ENCODE data around the gene CCDC27. TPM values are rescaled to one million over a fixed set of nuclear protein-coding genes. Genes with fewer than 3 reads are reported as not detected.
A peak's percentile ranks its signal among the peaks of the same experiment; 100 is the strongest.
"Not testable (repeated sequence)": the region's sequence is repeated elsewhere in the genome, so short reads cannot be mapped to it uniquely, and the experiment has no call there.

CCDC27 gene
- total and polyA plus RNA-seq, 3 experiments from 2014 or later = not detected

DNA sequence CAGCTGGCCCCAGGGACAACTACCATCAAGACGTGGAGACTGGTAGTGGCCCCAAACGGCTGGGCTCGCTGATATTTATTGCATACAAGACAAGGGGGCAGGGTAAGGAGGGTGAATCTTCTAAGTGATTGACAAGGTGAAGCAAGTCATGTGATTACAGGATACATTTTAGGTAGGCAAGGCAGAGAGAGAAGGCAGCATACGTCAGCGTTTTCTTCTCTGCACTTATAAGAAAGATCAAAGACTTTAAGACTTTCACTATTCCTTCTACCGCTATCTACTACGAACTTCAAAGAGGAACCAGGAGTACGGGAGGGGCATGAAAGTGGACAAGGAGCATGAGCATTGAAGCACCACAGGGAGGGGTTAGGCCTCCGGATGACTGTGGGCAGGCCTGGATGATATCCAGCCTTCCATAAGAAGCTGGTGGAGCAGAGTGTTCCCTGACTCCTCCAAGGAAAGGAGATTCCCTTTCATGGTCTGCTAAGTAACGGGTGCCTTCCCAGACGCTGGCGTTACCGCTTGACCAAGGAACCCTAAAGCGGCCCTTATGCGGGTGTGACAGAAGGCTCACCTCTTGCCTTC is 3.8 kb upstream of the CCDC27 start:
- not testable (repeated sequence) for H3K9me3 Mint-ChIP-seq
- H3K27ac Mint-ChIP-seq = peak overlapping the region in 1 of 8 donors; percentile 75
- CTCF ChIA-PET = interaction anchor here (1.2 kb wide), 1 partner anchor 258 kb away, joined by 4 read pairs; no protein-coding TSS in a partner anchor

GRCh38 chr1:3749512-3749911 is 2.7 kb upstream of the CCDC27 start:
- no peaks in the 10 kb centered on the region for H3K9me3 Mint-ChIP-seq

More for the DNA sequence above, 3.8 kb upstream of the CCDC27 start:
- Mint-ChIP-seq H3K4me3 (peak overlapping the region; percentile 28 to 90 (median 72)), H3K4me1 (peaks cover 19 to 36% (median 28%) of the 10 kb centered on the region in 3 donors)
- H3K9me3 ChIP-seq (ENCODE audit: low read length); H3K4me3 ChIP-seq (ENCODE audit: low read length); H3K36me3 ChIP-seq (ENCODE audit: insufficient read depth, low read length); POLR2A ChIA-PET; H3K36me3 Mint-ChIP-seq; DNase-seq; H3K27me3 Mint-ChIP-seq; H3K4me1 ChIP-seq (ENCODE audit: insufficient read depth, low read length); H3K27me3 ChIP-seq (ENCODE audit: insufficient read depth, low read length, poor library complexity, severe bottlenecking); H3K27ac ChIP-seq (ENCODE audit: low read depth, low read length): not testable (repeated sequence)

GRCh38 chr1:3750741-3751140 is 1.5 kb upstream of the CCDC27 start:
- no peaks in the 10 kb centered on the region for H3K9me3 Mint-ChIP-seq
- no peaks in the 10 kb centered on the region for H3K27me3 ChIP-seq (ENCODE audit: insufficient read depth, low read length, poor library complexity, severe bottlenecking)
- CTCF ChIA-PET = no interaction called here
- no peak overlapping the region for H3K27ac ChIP-seq (ENCODE audit: low read depth, low read length)
- H3K36me3 Mint-ChIP-seq = no peaks in the 10 kb centered on the region
- no peaks in the 10 kb centered on the region for H3K36me3 ChIP-seq (ENCODE audit: insufficient read depth, low read length)
- H3K4me1 Mint-ChIP-seq = peaks cover 14 to 22% (median 19%) of the 10 kb centered on the region in 3 donors
- DNase-seq = no peak
- H3K4me1 ChIP-seq (ENCODE audit: insufficient read depth, low read length) = peaks cover 9% of the 10 kb centered on the region
- H3K4me3 ChIP-seq (ENCODE audit: low read length) = no peak overlapping the region
- POLR2A ChIA-PET = no interaction called here
- peak overlapping the region in 1 of 7 donors; percentile 51 for H3K4me3 Mint-ChIP-seq
- peaks cover 0 to 9% of the 10 kb centered on the region in 2 donors for H3K27me3 Mint-ChIP-seq
- H3K27ac Mint-ChIP-seq = no peak overlapping the region
- H3K9me3 ChIP-seq (ENCODE audit: low read length) = no peaks in the 10 kb centered on the region

More at GRCh38 chr1:3749512-3749911, 2.7 kb upstream of the CCDC27 start:
- Mint-ChIP-seq H3K36me3 (no peaks in the 10 kb centered on the region), H3K27ac (no peak overlapping the region), H3K27me3 (peaks cover 0 to 6% of the 10 kb centered on the region in 2 donors), H3K4me1 (peaks cover 19 to 34% (median 27%) of the 10 kb centered on the region in 3 donors), H3K4me3 (no peak overlapping the region)
- no peak for DNase-seq
- Histone ChIP-seq H3K36me3 (ENCODE audit: insufficient read depth, low read length) (no peaks in the 10 kb centered on the region), H3K27me3 (ENCODE audit: insufficient read depth, low read length, poor library complexity, severe bottlenecking) (no peaks in the 10 kb centered on the region), H3K27ac (ENCODE audit: low read depth, low read length) (no peak overlapping the region), H3K4me3 (ENCODE audit: low read length) (no peak overlapping the region), H3K9me3 (ENCODE audit: low read length) (no peaks in the 10 kb centered on the region), H3K4me1 (ENCODE audit: insufficient read depth, low read length) (peaks cover 9% of the 10 kb centered on the region)
- CTCF ChIA-PET = interaction anchor here (1.2 kb wide), 1 partner anchor 259 kb away, joined by 4 read pairs; no protein-coding TSS in a partner anchor
- POLR2A ChIA-PET = no interaction called here

DNA sequence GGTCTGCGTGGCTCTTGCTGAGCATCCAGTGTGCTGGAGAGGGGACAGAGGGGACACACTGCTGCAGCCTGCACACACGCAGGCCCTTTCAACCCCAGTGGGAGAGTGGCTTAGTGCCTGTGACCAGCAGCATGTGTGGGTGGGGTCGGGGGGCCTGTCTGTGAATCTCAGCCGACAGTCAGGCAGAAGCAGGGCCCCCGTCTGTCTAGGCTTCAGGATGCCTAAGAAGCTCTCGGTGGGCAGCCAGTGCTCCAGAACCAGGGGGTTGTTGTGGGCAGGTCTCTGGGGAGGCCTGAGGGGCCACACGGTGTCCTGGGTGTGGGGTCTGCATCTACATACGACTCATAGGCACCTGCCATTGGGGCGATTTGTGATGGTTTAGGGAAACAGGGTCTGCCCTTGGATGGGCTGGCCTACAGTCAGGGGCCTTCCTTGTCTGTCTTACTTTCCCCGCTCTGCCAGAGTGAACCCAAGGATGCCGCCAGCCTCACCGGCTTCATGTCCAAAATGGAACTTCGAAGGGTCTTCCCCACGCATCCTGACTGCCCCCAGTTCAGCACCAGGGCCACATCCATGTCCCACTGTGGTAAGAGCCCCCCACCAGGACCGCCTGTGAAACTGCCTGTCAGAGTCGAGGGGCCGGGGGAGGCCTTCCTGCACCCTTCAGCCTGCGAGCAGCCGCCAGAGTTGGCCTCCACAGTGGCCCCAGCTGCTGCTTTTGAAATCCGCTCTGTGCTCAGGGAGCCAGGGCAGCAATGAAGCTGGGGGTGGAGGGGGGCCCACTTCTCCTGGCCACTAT is 1.6 kb downstream of the CCDC27 start:
- Histone ChIP-seq H3K9me3 (ENCODE audit: low read length) (no peaks in the 10 kb centered on the region), H3K4me1 (ENCODE audit: insufficient read depth, low read length) (no peaks in the 10 kb centered on the region), H3K4me3 (ENCODE audit: low read length) (no peak overlapping the region), H3K27ac (ENCODE audit: low read depth, low read length) (no peak overlapping the region), H3K27me3 (ENCODE audit: insufficient read depth, low read length, poor library complexity, severe bottlenecking) (no peaks in the 10 kb centered on the region), H3K36me3 (ENCODE audit: insufficient read depth, low read length) (no peaks in the 10 kb centered on the region)
- Mint-ChIP-seq H3K36me3 (no peaks in the 10 kb centered on the region), H3K27me3 (peaks cover 9 to 12% of the 10 kb centered on the region in 2 donors), H3K27ac (no peak overlapping the region), H3K4me1 (peaks cover 0 to 1% (median 0%) of the 10 kb centered on the region in 3 donors), H3K4me3 (no peak overlapping the region), H3K9me3 (no peaks in the 10 kb centered on the region)
- DNase-seq = peak in 1 of 5 donors; percentile 40
- CTCF ChIA-PET = no interaction called here
- POLR2A ChIA-PET = no interaction called here

DNA sequence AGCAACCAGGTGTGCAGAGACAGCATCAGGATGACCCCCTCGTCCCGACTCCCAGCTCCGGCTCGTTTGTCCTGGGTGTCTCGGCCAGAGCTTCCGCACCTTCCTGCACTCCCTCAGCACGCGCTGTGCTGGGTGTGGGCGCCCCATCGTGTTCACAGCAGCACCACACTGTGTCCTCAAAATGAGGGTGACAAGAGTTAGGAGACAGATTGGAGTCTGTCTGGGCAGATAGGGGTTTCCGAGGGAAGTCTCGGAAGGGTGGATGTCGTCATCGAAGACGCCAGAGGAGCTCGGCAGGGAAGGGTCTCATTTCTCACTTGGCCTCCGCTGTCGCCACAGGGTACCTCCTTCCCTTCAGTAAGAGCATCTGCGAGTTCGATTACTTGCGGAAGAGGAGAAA is 4.1 kb downstream of the CCDC27 start:
- no peaks in the 10 kb centered on the region for H3K27me3 ChIP-seq (ENCODE audit: insufficient read depth, low read length, poor library complexity, severe bottlenecking)
- DNase-seq = peak in 1 of 5 donors; percentile 19

GRCh38 chr1:3759164-3759563 is 6.9 kb downstream of the CCDC27 start:
- H3K27ac Mint-ChIP-seq = no peak overlapping the region
- no peak overlapping the region for H3K4me3 ChIP-seq (ENCODE audit: low read length)
- no peaks in the 10 kb centered on the region for H3K36me3 ChIP-seq (ENCODE audit: insufficient read depth, low read length)
- H3K36me3 Mint-ChIP-seq = no peaks in the 10 kb centered on the region
- ChIA-PET POLR2A (interaction anchor here (0.7 kb wide), 1 partner anchor 221 kb away, joined by 4 read pairs; no protein-coding TSS in a partner anchor), CTCF (interaction anchor here (2.4 kb wide), 1 partner anchor 35 kb away, joined by 6 read pairs; no protein-coding TSS in a partner anchor)
- H3K27me3 Mint-ChIP-seq = peaks cover 18 to 35% of the 10 kb centered on the region in 2 donors
- no peaks in the 10 kb centered on the region for H3K4me1 ChIP-seq (ENCODE audit: insufficient read depth, low read length)
- peaks cover 0 to 7% (median 3%) of the 10 kb centered on the region in 5 donors for H3K9me3 Mint-ChIP-seq
- no peaks in the 10 kb centered on the region for H3K9me3 ChIP-seq (ENCODE audit: low read length)
- H3K4me3 Mint-ChIP-seq = no peak overlapping the region
- H3K27ac ChIP-seq (ENCODE audit: low read depth, low read length) = no peak overlapping the region
- no peaks in the 10 kb centered on the region for H3K4me1 Mint-ChIP-seq
- DNase-seq = no peak
- no peaks in the 10 kb centered on the region for H3K27me3 ChIP-seq (ENCODE audit: insufficient read depth, low read length, poor library complexity, severe bottlenecking)

More for the DNA sequence above, 4.1 kb downstream of the CCDC27 start:
- Mint-ChIP-seq H3K27me3 (peaks cover 21 to 31% of the 10 kb centered on the region in 2 donors), H3K36me3 (no peaks in the 10 kb centered on the region), H3K9me3 (peaks cover 0 to 7% (median 3%) of the 10 kb centered on the region in 5 donors), H3K4me3 (no peak overlapping the region), H3K4me1 (no peaks in the 10 kb centered on the region), H3K27ac (no peak overlapping the region)
- H3K4me1 ChIP-seq (ENCODE audit: insufficient read depth, low read length) = no peaks in the 10 kb centered on the region
- H3K36me3 ChIP-seq (ENCODE audit: insufficient read depth, low read length) = no peaks in the 10 kb centered on the region
- no peak overlapping the region for H3K27ac ChIP-seq (ENCODE audit: low read depth, low read length)
- no peak overlapping the region for H3K4me3 ChIP-seq (ENCODE audit: low read length)
- CTCF ChIA-PET = no interaction called here
- H3K9me3 ChIP-seq (ENCODE audit: low read length) = no peaks in the 10 kb centered on the region
- POLR2A ChIA-PET = no interaction called here

DNA sequence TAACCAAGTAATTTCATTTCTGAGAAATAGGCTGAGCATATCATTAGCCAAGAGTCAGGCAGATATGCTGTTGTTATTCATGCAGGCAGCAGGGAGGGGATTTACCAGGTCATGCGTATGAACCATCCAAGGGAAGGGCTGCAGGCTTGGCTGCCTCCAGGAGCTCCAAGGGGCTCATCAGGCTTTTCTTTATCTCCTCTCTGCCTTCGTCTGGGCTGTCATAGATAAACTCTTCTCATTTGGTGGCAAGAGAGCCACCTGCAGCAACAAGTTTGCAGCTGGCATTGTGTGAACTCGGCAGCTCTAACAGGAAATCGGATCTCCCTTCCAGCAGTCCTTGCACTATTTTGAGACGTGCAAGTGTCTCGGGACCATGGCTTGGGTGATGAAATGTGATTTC is 7.5 kb downstream of the CCDC27 start:
- no peak overlapping the region for H3K4me3 Mint-ChIP-seq
- peaks cover 18 to 39% of the 10 kb centered on the region in 2 donors for H3K27me3 Mint-ChIP-seq
- no peaks in the 10 kb centered on the region for H3K4me1 Mint-ChIP-seq
- Histone ChIP-seq H3K4me1 (ENCODE audit: insufficient read depth, low read length) (no peaks in the 10 kb centered on the region), H3K27me3 (ENCODE audit: insufficient read depth, low read length, poor library complexity, severe bottlenecking) (no peaks in the 10 kb centered on the region), H3K27ac (ENCODE audit: low read depth, low read length) (no peak overlapping the region), H3K36me3 (ENCODE audit: insufficient read depth, low read length) (no peaks in the 10 kb centered on the region), H3K9me3 (ENCODE audit: low read length) (no peaks in the 10 kb centered on the region), H3K4me3 (ENCODE audit: low read length) (no peak overlapping the region)
- ChIA-PET POLR2A (no interaction called here), CTCF (interaction anchor here (2.4 kb wide), 1 partner anchor 35 kb away, joined by 6 read pairs; no protein-coding TSS in a partner anchor)
- H3K36me3 Mint-ChIP-seq = no peaks in the 10 kb centered on the region
- H3K9me3 Mint-ChIP-seq = peaks cover 0 to 7% (median 3%) of the 10 kb centered on the region in 5 donors
- DNase-seq = no peak
- no peak overlapping the region for H3K27ac Mint-ChIP-seq
